Ureter (tissue), 1 donor: Measurements from ENCODE around the gene VAMP5. TPM values are rescaled to one million over a fixed set of nuclear protein-coding genes. Genes with fewer than 3 reads are reported as not detected.
A peak's percentile ranks its signal among the peaks of the same experiment; 100 is the strongest.
"Not testable (repeated sequence)": the region's sequence is repeated elsewhere in the genome, so short reads cannot be mapped to it uniquely, and the experiment has no call there.

ENCODE experiments used
- DNase-seq: peaks from one replicate; pipeline ENCODE4 v3.0.0-alpha.2; 2020; ENCODE audit warnings: low spot score
- total RNA-seq: library from RNA; stranded (reverse); gene quantifications from one replicate; pipeline ENCODE4 v1.2.4, GENCODE V29; 2023
- donor health status: DM: yes; HTN: yes; CAD: no.

VAMP5 gene, protein sequence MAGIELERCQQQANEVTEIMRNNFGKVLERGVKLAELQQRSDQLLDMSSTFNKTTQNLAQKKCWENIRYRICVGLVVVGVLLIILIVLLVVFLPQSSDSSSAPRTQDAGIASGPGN
- total RNA-seq: 32.8 TPM

- no peak for DNase-seq
Measured at GRCh38 chr2:85584354-85584856, at the start of gene VAMP5. Gene VAMP5 (plus strand): TSS chr2:85584431. CDS start chr2:85584491, 60 bp downstream.

GRCh38 chr2:85534881-85535280 is 49.4 kb upstream of the VAMP5 start:
- DNase-seq: no peak

DNA sequence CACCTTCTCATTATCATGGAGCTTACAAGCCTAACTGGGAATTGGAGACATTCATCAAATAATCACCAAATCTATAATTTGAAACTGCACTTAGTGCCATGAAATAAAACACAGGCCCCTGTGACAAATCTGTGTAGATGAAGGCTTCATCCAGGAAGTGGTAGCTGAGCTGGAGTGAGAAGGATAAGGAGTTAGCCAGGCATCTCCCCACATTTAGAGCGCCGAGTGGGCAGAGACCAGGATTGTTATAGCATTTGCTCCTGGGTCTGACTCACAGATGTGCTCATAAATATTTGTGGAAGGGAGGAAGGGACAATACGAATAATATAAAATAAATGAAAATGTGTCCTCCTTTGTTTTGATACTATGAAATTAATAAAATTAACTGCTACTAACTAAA is 47.8 kb upstream of the VAMP5 start:
- no peak for DNase-seq

- peak; percentile 72 for DNase-seq
Measured at GRCh38 chr2:85537600-85538506, 46.4 kb upstream of the VAMP5 start.

- peak; percentile 95 for DNase-seq
Measured at GRCh38 chr2:85538507-85539360, 45.5 kb upstream of the VAMP5 start, which contains the start of gene MAT2A. Gene MAT2A (plus strand): TSS chr2:85539168. CDS start chr2:85539288, 120 bp downstream.

GRCh38 chr2:85539361-85540132 is 44.7 kb upstream of the VAMP5 start:
- DNase-seq: peak; percentile 86

GRCh38 chr2:85540133-85540648 is 44.0 kb upstream of the VAMP5 start:
- DNase-seq: no peak

GRCh38 chr2:85541262-85541661 is 43.0 kb upstream of the VAMP5 start:
- no peak for DNase-seq

GRCh38 chr2:85541753-85542457 is 42.3 kb upstream of the VAMP5 start:
- no peak for DNase-seq

DNA sequence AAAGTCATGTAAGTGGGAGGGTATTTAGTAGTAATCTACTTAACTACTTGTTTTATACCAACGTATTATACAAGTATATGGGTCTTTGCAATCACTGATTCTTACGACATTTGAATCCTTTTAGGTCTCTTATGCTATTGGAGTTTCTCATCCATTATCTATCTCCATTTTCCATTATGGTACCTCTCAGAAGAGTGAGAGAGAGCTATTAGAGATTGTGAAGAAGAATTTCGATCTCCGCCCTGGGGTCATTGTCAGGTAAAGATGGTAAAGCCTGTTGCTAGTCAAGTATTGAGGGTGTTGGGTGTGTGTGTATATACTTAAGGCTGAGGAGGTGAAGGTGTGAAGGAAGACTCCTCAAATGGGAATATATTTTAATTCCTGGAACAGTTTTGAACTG is 41.5 kb upstream of the VAMP5 start:
- no peak for DNase-seq

DNA sequence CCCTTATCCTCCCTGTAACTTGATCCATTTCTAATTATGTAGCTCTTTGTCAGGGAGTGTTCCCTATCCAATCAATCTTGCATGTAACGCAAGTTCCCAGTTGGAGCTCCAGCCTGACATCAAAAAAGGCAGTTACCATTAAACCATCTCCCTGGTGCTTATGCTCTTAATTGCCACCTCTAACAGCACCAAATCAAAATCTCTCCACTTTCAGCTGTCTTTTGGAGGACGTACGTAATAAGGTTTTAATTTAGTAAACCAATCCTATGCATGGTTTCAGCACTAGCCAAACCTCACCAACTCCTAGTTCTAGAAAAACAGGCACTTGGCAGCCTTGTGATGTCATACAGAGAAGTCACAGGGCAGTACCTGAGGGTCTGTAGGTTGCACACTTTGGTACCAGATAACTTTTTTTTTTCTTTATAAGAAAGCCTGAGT is 40.0 kb upstream of the VAMP5 start:
- not testable (repeated sequence) for DNase-seq

- DNase-seq: not testable (repeated sequence)
Measured at GRCh38 chr2:85544915-85545779, 39.1 kb upstream of the VAMP5 start.

DNA sequence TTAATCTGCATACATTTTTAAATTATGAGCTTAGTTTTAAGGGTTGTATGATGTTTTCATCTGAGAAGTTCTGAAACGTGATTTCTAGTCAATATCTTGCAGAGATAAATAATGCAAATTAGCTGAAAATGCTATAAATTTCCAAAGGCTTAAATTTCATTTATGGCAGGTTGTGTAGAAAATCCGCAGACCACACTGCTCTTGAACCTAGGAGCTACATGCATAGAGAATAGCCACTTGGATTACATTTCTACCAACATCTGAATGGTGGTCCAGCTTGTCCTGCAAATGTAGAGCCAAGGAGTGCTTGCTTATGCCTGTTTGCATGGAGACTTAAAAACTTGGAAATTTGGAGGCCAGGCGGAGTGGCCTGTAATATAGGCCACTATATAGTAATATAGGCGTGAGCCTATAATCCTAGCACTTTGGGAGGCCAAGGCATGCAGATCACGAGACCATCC is 38.4 kb upstream of the VAMP5 start:
- no peak for DNase-seq

DNA sequence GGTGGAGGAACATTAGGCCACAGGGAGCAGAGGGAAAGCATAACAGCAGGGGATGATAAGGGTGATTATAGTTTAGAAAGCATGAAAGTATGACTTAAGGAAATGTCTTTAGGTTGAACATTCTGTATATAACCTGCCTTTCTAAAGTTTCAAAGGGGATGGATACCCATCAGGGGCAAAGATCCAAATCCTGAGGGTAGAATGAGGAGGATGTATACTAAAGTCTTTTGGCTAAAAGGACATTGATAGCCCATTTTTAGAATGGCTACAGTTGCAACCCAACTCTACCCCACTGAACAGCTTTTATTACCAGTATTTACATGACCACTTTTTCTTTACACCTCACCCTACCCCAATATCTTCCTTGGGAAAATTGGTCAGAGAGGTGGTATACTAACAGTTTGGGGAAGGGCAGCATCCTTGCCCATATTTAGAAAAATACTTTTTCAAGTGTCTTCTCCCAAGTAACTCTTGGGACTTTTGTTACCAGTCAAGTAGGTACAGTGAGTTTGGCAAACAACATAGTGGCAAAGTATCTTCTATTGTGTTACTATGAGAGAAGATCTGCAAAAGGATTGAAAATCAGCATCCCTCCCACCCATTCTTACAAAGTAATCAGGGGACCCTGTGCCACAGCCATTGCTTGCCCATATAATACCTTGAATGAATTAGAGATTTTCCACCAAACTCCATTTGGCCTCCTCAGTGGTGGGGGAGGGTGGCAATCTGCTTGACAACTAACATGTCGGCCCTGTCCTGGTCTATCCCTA is 37.0 kb upstream of the VAMP5 start:
- DNase-seq: no peak

- DNase-seq: no peak
Measured at GRCh38 chr2:85547859-85548607, 36.2 kb upstream of the VAMP5 start.

- DNase-seq: no peak
Measured at GRCh38 chr2:85548608-85548900, 35.7 kb upstream of the VAMP5 start.

DNA sequence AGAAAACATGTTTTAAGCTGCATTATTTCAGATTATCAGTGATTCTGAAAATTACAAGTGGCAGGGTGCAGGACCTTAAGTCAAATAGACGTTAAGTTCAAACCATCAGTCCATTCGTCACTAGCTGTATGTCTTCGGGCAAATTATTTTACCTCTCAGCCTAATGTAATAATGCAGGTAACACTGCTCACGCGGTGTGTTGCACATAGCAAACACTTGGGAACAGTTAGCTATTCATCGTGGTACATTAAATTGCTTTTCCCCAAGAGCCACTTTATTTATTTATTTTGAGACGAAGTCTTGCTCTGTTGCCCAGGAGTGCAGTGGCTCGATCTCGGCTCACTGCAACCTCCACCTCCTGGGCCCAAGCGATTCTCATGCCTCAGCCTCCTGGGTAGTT is 35.1 kb upstream of the VAMP5 start:
- DNase-seq: no peak

- no peak for DNase-seq
Measured at GRCh38 chr2:85549826-85550225, 34.4 kb upstream of the VAMP5 start.
